OCI-LY7 (cell line): Measurements from ENCODE around the gene ST6GAL1. TPM values are rescaled to one million over a fixed set of nuclear protein-coding genes. Genes with fewer than 3 reads are reported as not detected.

ENCODE experiments used
- BruUV-seq: library from RNA; stranded (reverse); fragments of 400-500 nt; replicated peaks from 2 replicates; lab custom pipeline; 2021; lab: Mats Ljungman, UMichigan
- CTCF ChIA-PET: fragments of 300-600 bp; sonication (Branson Sonifier 250); formaldehyde crosslinking; loops from one replicate; lab custom pipeline; 2022; ENCODE audit warnings: antibody characterized with exemption; ENCODE audit not compliant: unreplicated experiment; lab: Charles Lee
- POLR2A ChIA-PET: fragments of 300-600 bp; sonication (Branson Sonifier 250); formaldehyde crosslinking; loops from one replicate; lab custom pipeline; 2022; ENCODE audit warnings: antibody characterized with exemption; lab: Charles Lee
- DNase-seq: peaks from one replicate; pipeline ENCODE4 v3.0.0-alpha.2; 2015; ENCODE audit warnings: low spot score
- H2AFZ ChIP-seq: fragments of 200-600 bp; sonication (generic), shearing (Covaris generic); 2 replicates; pipeline ENCODE4 v1.6.1; 2014; ENCODE audit warnings: mild to moderate bottlenecking, antibody characterized with exemption, low read length, moderate library complexity
- H3K27ac ChIP-seq: fragments of 200-600 bp; sonication (generic); 2 replicates; pipeline ENCODE4 v1.5.1; 2014; ENCODE audit warnings: mixed run types, low read depth, mild to moderate bottlenecking, moderate library complexity, low read length, inconsistent platforms; ENCODE audit not compliant: poor library complexity, severe bottlenecking
- H3K36me3 ChIP-seq: fragments of 200-600 bp; sonication (generic); 2 replicates; pipeline ENCODE4 v1.6.1; 2014; ENCODE audit warnings: mild to moderate bottlenecking, antibody characterized with exemption, low read length, moderate library complexity, mixed read lengths; ENCODE audit not compliant: insufficient read depth
- H3K4me1 ChIP-seq: fragments of 200-600 bp; sonication (generic); 2 replicates; pipeline ENCODE4 v1.5.1; 2014; ENCODE audit warnings: mild to moderate bottlenecking, low read length; ENCODE audit not compliant: insufficient read depth, poor library complexity, severe bottlenecking
- H3K4me2 ChIP-seq: fragments of 200-600 bp; sonication (generic); 2 replicates; pipeline ENCODE4 v1.6.1; 2014; ENCODE audit warnings: mild to moderate bottlenecking, low read length
- H3K4me3 ChIP-seq: fragments of 200-600 bp; sonication (generic); 2 replicates; pipeline ENCODE4 v1.5.1; 2014; ENCODE audit warnings: mild to moderate bottlenecking, low read depth, low read length; ENCODE audit not compliant: poor library complexity, severe bottlenecking
- H3K79me2 ChIP-seq: fragments of 200-600 bp; sonication (generic); 2 replicates; pipeline ENCODE4 v1.6.1; 2016; ENCODE audit warnings: low read depth, mild to moderate bottlenecking, low read length, moderate library complexity, mixed read lengths; ENCODE audit not compliant: insufficient read depth
- H3K9me2 ChIP-seq: fragments of 200-600 bp; sonication (generic); 2 replicates; pipeline ENCODE4 v1.6.1; 2016; ENCODE audit warnings: mild to moderate bottlenecking, low read length, mixed read lengths; ENCODE audit not compliant: insufficient read depth
- H3K9me3 ChIP-seq: fragments of 200-600 bp; sonication (generic); 2 replicates; pipeline ENCODE4 v1.6.1; 2014; ENCODE audit warnings: mild to moderate bottlenecking, mixed run types, low read length, mixed read lengths
- H4K20me1 ChIP-seq: fragments of 200-600 bp; sonication (generic); 2 replicates; pipeline ENCODE4 v1.6.1; 2014; ENCODE audit warnings: mild to moderate bottlenecking, antibody characterized with exemption, low read length, moderate library complexity, mixed read lengths; ENCODE audit not compliant: insufficient read depth
- CTCF ChIP-seq: fragments of 200-600 bp; sonication (generic); conservative IDR thresholded peaks from 2 replicates; pipeline ENCODE4 v1.5.1; 2014; ENCODE audit warnings: mild to moderate bottlenecking, antibody characterized with exemption, low read length, moderate library complexity, mixed read lengths
- EZH2phosphoT487 ChIP-seq: fragments of 200-600 bp; sonication (generic); IDR thresholded peaks from 2 replicates; pipeline ENCODE4 v1.6.1; 2018; ENCODE audit warnings: low read depth, borderline replicate concordance, mild to moderate bottlenecking, mixed run types, antibody characterized with exemption, low read length, moderate library complexity, mixed read lengths
- intact Hi-C: fragments of 100-400 bp; cut with micrococcal nuclease; formaldehyde crosslinking; loops from one replicate; pipeline ENCODE4 v1.10.0; 2022; ENCODE audit not compliant: unreplicated experiment
- total RNA-seq, 2 experiments: library from RNA; depleted of rRNA in 1 of 2; stranded (reverse); fragments of >200 nt in 1 of 2; shearing (Covaris generic) in 1 of 2; gene quantifications; 2 replicates each; pipeline ENCODE4 v1.2.3, GENCODE V29; 2014 to 2022

The ST6GAL1 gene
- total RNA-seq, 2 experiments from 2014 or later: 192 to 375 TPM

DNA sequence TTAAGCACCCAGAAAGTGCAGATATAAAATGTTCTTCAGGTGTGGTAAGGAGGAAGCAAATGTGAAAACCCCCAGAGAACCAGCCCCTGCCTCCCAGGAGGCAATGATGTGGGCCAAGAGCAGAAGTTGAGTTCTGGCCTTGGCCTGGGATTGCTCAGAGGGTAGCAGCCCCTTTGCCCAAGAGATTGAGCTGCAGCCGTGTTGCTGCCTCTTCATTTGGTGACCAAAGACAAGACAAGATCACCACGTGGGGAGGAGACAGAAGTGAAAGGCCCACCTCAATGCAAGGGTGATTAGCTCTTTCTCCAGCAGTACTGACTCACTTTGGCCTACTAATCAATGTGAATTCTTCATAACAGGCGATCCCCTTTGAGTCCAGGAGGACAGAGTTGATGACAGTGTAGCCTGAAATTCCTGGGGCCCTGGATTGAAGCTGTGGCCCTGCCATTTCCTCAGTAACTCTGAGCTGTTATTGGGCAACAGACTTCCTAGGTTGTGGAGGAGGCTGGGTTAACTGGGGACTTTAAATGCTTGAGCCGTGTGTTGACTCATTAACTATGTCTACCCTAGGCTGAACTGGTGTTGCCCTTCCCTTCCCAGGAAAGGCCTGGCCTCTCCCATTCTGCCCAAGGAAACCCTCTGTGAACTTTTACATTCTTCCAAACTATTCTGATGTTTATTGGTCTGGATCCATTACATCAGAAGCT, 86.5 kb downstream of the ST6GAL1 start:
- peaks cover 96% of the 10 kb centered on the region for H3K4me1 ChIP-seq
- BruUV-seq: no TSS peak
- ChIA-PET POLR2A (interaction anchor here (0.5 to 3.0 kb wide), 15 partner anchors 9 to 1077 kb away, joined by 3 to 22 read pairs (median 8); no protein-coding TSS in a partner anchor), CTCF (interaction anchor here (0.5 to 1.2 kb wide), 3 partner anchors 20 to 95 kb away, joined by 3 to 4 read pairs (median 4); no protein-coding TSS in a partner anchor)
- no peaks in the 10 kb centered on the region for H3K9me3 ChIP-seq
- peak overlapping the region; percentile 98 for H3K27ac ChIP-seq
- peak overlapping the region; percentile 42 for H3K4me3 ChIP-seq
- no peaks in the 10 kb centered on the region for H3K9me2 ChIP-seq
- H3K4me2 ChIP-seq: peak overlapping the region; percentile 87
- H2AFZ ChIP-seq: no peak overlapping the region
- TF ChIP-seq CTCF: no peak
- no peak for TF ChIP-seq EZH2phosphoT487
- H3K79me2 ChIP-seq: peaks cover 100% of the 10 kb centered on the region
- no peaks in the 10 kb centered on the region for H4K20me1 ChIP-seq
- peak; percentile 69 for DNase-seq
- H3K36me3 ChIP-seq: peaks cover 65% of the 10 kb centered on the region
- intact Hi-C loops: no loop called here

DNA sequence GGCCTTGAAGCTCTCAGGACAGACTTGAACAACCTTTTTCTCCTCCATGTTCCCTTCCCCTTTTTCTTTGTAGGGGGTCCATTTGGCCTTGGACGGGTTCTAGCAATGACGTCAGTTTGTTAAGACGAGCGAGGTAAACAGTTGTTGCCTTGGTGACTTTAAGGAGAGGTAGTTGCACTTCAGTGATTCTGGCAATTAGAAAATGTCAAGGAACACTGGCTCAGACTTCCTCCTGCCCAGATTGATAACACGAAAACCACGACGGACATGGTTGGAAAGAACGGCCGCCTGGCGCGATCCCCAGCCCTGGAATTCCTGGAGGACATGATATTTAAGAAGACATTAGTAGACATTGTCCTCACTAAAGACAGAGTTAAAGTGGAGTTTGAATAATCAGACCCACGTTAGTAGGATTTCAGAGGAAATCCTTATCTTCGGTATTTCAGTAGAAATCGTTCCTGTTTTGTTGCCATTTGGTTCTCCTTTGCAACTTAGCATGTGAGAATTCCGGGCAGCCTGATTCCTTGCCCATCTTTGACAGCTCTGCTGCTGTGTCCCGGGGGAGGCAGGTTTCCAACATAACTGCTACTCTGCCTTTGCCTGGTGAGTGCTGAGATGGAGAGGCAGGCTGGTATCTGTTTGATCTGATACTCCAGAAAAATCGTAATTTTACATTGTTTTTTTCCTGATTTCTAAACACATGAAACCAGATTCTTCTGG, 87.3 kb downstream of the ST6GAL1 start:
- Histone ChIP-seq H3K4me1 (peaks cover 87% of the 10 kb centered on the region), H3K9me3 (no peaks in the 10 kb centered on the region), H3K4me3 (peak overlapping the region; percentile 9), H3K4me2 (peak overlapping the region; percentile 87), H3K36me3 (peaks cover 74% of the 10 kb centered on the region), H4K20me1 (no peaks in the 10 kb centered on the region), H3K9me2 (no peaks in the 10 kb centered on the region), H3K27ac (peak overlapping the region; percentile 98), H3K79me2 (peaks cover 100% of the 10 kb centered on the region), H2AFZ (no peak overlapping the region)
- TF ChIP-seq CTCF: no peak
- TF ChIP-seq EZH2phosphoT487: no peak
- DNase-seq: no peak
- POLR2A ChIA-PET: interaction anchor here (0.7 to 3.0 kb wide), 10 partner anchors 8 to 85 kb away, joined by 3 to 22 read pairs (median 10); no protein-coding TSS in a partner anchor
- no TSS peak for BruUV-seq
- CTCF ChIA-PET: interaction anchor here (1.2 kb wide), 2 partner anchors 21 to 48 kb away, joined by 4 read pairs; no protein-coding TSS in a partner anchor
- intact Hi-C loops: no loop called here
